Lung (tissue), 12 donors: ENCODE data around the gene SLC4A9. TPM values are rescaled to one million over a fixed set of nuclear protein-coding genes. Genes with fewer than 3 reads are reported as not detected.
A peak's percentile ranks its signal among the peaks of the same experiment; 100 is the strongest.

Source experiments
- ATAC-seq: fragments of 200-7000 bp; cut with Tn5 transposase; one replicate; pipeline ENCODE4 v1.9.1; 2020; ENCODE audit warnings: moderate number of reproducible peaks; ENCODE audit not compliant: insufficient read depth, low FRiP score
- DNase-seq, 3 donors: peaks; one replicate each; pipeline ENCODE4 v3.0.0-alpha.2; 2013 to 2017
- H3K27ac ChIP-seq, 2 donors: one replicate each; pipeline ENCODE4 v1.5.1; 2013; ENCODE audit warnings: mild to moderate bottlenecking in 2 of 2, moderate library complexity in 2 of 2, control low read depth in 1 of 2, inconsistent platforms in 1 of 2, low read depth in 1 of 2, low read length in 1 of 2
- H3K27me3 ChIP-seq, 3 donors: one replicate each; pipeline ENCODE4 v1.5.1; 2013; ENCODE audit warnings: low read length in 2 of 3; ENCODE audit not compliant: control insufficient read depth in 3 of 3, insufficient read depth in 3 of 3
- H3K36me3 ChIP-seq, 4 donors: one replicate each; pipeline ENCODE4 v1.5.1; 2013; ENCODE audit warnings: low read length in 4 of 4, mild to moderate bottlenecking in 1 of 4, moderate library complexity in 1 of 4; ENCODE audit not compliant: control insufficient read depth in 4 of 4, insufficient read depth in 4 of 4
- H3K4me1 ChIP-seq, 5 donors: one replicate each; pipeline ENCODE4 v1.5.1; 2013; ENCODE audit warnings: low read length in 5 of 5, mild to moderate bottlenecking in 2 of 5, moderate library complexity in 1 of 5; ENCODE audit not compliant: control insufficient read depth in 5 of 5, insufficient read depth in 5 of 5
- H3K4me3 ChIP-seq: one replicate; pipeline ENCODE4 v1.5.1; 2013; ENCODE audit warnings: mild to moderate bottlenecking, control low read depth, moderate library complexity
- H3K9ac ChIP-seq, 2 donors: one replicate each; pipeline ENCODE4 v1.5.1; 2013; ENCODE audit warnings: low read length in 2 of 2, control low read depth in 1 of 2; ENCODE audit not compliant: insufficient read depth in 1 of 2
- H3K9me3 ChIP-seq, 4 donors: one replicate each; pipeline ENCODE4 v1.5.1; 2013; ENCODE audit warnings: low read length in 3 of 4, mild to moderate bottlenecking in 1 of 4, moderate library complexity in 1 of 4; ENCODE audit not compliant: control insufficient read depth in 4 of 4, insufficient read depth in 3 of 4
- CTCF ChIP-seq: IDR thresholded peaks from 2 replicates; pipeline ENCODE4 v1.5.1; 2012; ENCODE audit warnings: mild to moderate bottlenecking; ENCODE audit errors: control extremely low read depth, extremely low read depth
- WGBS, 2 donors: extraction: QIAGEN DNeasy Blood & Tissue Kit; methylation state at CpG; one replicate each; pipeline ENCODE4 v1.1.7; 2013; 5-methylcytosine and 5-hydroxymethylcytosine counted together
- polyA plus RNA-seq, 2 donors: library from polyadenylated mRNA; stranded (reverse); fragments of 200-250 nt; gene quantifications; one replicate each; pipeline ENCODE4 v1.2.1, GENCODE V29; 2013
- total RNA-seq, 2 donors: library from RNA; depleted of rRNA in 1 of 2; stranded (reverse); fragments of >200 nt in 1 of 2; gene quantifications; one replicate each; pipeline ENCODE4 v1.2.1, GENCODE V29; 2014 to 2021
- donor health status: control.
- donor health status: control.
- donor health status: Bipolar disorder and iron deficiency.
- donor health status: healthy.
- donor health status: DM: yes; HTN: yes; CAD: no.

Gene SLC4A9
- total and polyA plus RNA-seq, 4 donors, result 0.05 to 0.18 (median 0.09) TPM

GRCh38 chr5:140318792-140319191 lies 41.2 kb upstream of the SLC4A9 start:
- 94 to 95% methylated on average over 4 of the region's 4 CpGs for WGBS, 2 donors

GRCh38 chr5:140319833-140320232 lies 40.2 kb upstream of the SLC4A9 start:
- no peak for ATAC-seq
- DNase-seq, result no peak
- no peak overlapping the region for H3K9ac ChIP-seq
- no peak for TF ChIP-seq CTCF
- no peaks in the 10 kb centered on the region for H3K9me3 ChIP-seq
- no peak overlapping the region for H3K27ac ChIP-seq
- H3K4me3 ChIP-seq, result no peak overlapping the region
- H3K27me3 ChIP-seq, result no peaks in the 10 kb centered on the region
- H3K36me3 ChIP-seq, result no peaks in the 10 kb centered on the region
- H3K4me1 ChIP-seq, result peaks cover 13 to 28% (median 17%) of the 10 kb centered on the region in 5 donors
- WGBS, 2 donors, result 80 to 100% methylated on average over 1 of the region's 1 CpG

More at GRCh38 chr5:140318792-140319191, 41.2 kb upstream of the SLC4A9 start:
- Histone ChIP-seq H3K9ac (no peak overlapping the region), H3K27ac (no peak overlapping the region), H3K9me3 (no peaks in the 10 kb centered on the region), H3K27me3 (no peaks in the 10 kb centered on the region), H3K36me3 (no peaks in the 10 kb centered on the region), H3K4me3 (no peak overlapping the region), H3K4me1 (peaks cover 7 to 24% (median 14%) of the 10 kb centered on the region in 5 donors)
- DNase-seq (no peak), ATAC-seq (no peak)
- no peak for TF ChIP-seq CTCF

- Histone ChIP-seq H3K9ac (no peak overlapping the region), H3K4me3 (no peak overlapping the region), H3K27ac (peak overlapping the region in 1 of 2 donors; percentile 18), H3K36me3 (no peaks in the 10 kb centered on the region), H3K4me1 (peaks cover 13 to 29% (median 19%) of the 10 kb centered on the region in 5 donors), H3K9me3 (no peaks in the 10 kb centered on the region), H3K27me3 (no peaks in the 10 kb centered on the region)
- ATAC-seq (peak; percentile 58), DNase-seq (peak; percentile 53 to 80 (median 63))
- 46 to 62% methylated on average over 2 of the region's 2 CpGs for WGBS, 2 donors
- no peak for TF ChIP-seq CTCF
Observed at GRCh38 chr5:140321796-140322195, 38.2 kb upstream of the SLC4A9 start.
